DLD1 (cell line): ENCODE measurements around the gene CLCN3.
"Not testable (repeated sequence)": the region's sequence is repeated elsewhere in the genome, so short reads cannot be mapped to it uniquely, and the experiment has no call there.

Experiments
- in situ Hi-C: cut with HindIII; loops from 2 replicates; pipeline ENCODE4 v1.10.0; 2017; ENCODE audit warnings: low sequenced_read_pairs

Gene CLCN3

GRCh38 chr4:169619958-169620879 is at the start of gene CLCN3:
TSS of gene CLCN3 (plus strand) at chr4:169620578. CDS start at chr4:169635929, 15,351 bp downstream.
- in situ Hi-C loops: no loop called here

GRCh38 chr4:169571012-169571411 is 49.4 kb upstream of the CLCN3 start:
- in situ Hi-C loops: not testable (repeated sequence)

- in situ Hi-C loops: no loop called here
Observed at GRCh38 chr4:169571435-169571834, 48.9 kb upstream of the CLCN3 start.

- in situ Hi-C loops: no loop called here
Observed at GRCh38 chr4:169573889-169574288, 46.5 kb upstream of the CLCN3 start.

DNA sequence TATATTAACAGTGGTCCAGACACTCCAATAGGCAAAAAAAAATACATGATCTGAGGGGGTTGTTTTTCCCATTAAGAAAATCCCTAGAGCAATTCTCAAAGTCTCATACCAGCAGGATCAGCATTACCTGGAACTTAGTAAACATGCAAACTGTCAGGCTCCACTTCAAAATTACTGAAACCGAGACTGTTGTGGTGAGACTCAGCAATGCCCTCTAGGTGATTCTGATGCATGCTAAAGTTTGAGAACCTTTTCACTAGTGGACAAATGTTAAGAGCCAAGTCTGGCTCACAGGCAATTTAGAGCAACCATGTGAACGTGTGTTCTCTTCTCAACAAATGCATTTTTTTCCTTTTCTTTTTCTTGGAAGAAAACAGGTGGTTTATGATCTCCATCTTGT is 38.2 kb upstream of the CLCN3 start:
- in situ Hi-C loops: no loop called here

DNA sequence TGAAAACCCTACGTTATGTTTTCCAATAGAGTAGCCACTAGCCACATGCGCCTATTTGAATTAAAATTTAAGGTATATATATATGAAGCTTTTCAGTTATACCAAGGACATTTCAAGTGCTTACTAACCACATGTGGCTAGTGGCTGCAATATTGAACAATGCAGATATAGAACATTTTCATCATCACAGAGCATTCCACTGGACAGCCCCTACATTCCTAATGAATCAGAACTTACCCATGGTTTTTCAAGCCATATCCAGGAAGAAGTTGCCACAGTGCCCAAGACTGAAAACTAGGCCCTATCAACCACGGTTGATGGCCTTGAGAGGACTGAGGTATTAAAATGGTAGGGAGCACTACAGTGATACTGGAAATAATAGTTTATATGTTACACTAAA is 37.7 kb upstream of the CLCN3 start:
- in situ Hi-C loops: no loop called here

DNA sequence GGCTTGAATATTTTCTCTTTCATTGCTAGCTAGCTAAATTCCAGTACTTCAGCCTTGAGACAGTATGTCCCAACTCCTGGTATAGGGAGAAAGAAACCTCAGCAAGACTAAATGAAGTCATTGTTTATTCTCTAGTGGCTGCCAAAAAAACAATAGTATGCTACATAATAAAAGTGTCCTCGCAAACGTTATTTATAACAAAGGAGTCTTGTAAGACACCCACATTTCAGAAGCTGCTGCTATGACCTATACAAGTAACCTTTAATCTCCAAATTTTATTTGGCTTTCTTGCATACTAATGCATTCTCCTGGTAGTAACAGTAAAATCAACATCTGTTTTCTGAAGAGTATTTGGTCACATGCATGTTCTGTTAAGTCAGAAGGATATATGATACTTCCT is 36.8 kb upstream of the CLCN3 start:
- in situ Hi-C loops: no loop called here

GRCh38 chr4:169593050-169593560 is 27.3 kb upstream of the CLCN3 start:
- in situ Hi-C loops: no loop called here

DNA sequence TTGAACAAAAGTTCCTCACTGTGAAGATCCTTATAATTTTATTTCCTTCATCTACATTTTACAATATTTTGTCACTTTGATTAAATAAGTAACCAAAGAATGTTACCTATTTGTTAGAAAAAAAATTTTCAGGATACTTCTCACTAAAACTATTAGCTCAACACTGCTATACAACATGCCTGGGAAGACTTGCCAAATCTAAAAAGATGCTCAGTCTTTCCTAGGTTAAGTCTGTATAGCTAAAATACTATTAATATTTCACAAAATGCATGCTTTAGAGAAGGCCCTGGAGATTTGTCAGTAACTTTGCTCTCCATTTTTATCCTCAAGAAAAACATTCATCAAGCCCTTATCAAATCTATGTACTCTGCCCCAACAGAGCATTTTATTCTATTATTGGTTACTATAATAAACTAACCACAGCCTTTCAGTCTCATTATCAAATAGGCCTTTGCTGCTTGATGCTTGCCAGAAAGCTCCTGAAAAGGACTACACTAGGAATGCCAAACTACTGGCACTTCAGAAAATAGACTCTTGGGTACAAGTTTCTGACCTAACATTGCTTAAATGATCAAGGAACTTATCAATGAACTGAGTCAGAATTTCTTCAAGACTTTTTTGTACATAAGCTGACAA is 25.7 kb upstream of the CLCN3 start:
- in situ Hi-C loops: no loop called here

GRCh38 chr4:169601016-169601771 is 19.2 kb upstream of the CLCN3 start:
- in situ Hi-C loops: no loop called here

GRCh38 chr4:169603312-169603711 is 17.1 kb upstream of the CLCN3 start:
- in situ Hi-C loops: no loop called here

- in situ Hi-C loops: no loop called here
Observed at GRCh38 chr4:169604131-169604900, 16.1 kb upstream of the CLCN3 start.

- in situ Hi-C loops: no loop called here
Observed at GRCh38 chr4:169604903-169605331, 15.5 kb upstream of the CLCN3 start.

DNA sequence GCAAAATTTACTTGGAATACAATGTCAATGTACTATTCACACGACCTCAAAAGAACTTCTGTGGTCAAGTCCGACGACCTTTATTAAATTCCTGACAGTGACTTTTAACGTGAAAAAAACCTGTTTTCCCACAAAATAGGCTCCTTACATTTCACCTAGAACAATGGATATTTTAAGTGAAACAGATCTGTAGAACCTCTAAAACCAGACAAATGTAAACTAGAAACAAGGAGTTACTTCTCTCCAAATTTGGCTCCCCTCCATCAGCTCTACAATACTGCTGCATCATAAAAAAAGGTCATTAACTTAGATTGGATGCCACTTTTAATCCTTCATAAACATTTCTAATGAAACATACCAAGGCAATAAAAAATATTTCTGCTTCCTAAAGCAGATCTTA is 9.2 kb upstream of the CLCN3 start:
- in situ Hi-C loops: no loop called here

- in situ Hi-C loops: no loop called here
Observed at GRCh38 chr4:169611991-169612870, 8.1 kb upstream of the CLCN3 start, which contains the start of gene NEK1. TSS of gene NEK1 (minus strand) at chr4:169612583. CDS start at chr4:169602630, 9,953 bp downstream.

DNA sequence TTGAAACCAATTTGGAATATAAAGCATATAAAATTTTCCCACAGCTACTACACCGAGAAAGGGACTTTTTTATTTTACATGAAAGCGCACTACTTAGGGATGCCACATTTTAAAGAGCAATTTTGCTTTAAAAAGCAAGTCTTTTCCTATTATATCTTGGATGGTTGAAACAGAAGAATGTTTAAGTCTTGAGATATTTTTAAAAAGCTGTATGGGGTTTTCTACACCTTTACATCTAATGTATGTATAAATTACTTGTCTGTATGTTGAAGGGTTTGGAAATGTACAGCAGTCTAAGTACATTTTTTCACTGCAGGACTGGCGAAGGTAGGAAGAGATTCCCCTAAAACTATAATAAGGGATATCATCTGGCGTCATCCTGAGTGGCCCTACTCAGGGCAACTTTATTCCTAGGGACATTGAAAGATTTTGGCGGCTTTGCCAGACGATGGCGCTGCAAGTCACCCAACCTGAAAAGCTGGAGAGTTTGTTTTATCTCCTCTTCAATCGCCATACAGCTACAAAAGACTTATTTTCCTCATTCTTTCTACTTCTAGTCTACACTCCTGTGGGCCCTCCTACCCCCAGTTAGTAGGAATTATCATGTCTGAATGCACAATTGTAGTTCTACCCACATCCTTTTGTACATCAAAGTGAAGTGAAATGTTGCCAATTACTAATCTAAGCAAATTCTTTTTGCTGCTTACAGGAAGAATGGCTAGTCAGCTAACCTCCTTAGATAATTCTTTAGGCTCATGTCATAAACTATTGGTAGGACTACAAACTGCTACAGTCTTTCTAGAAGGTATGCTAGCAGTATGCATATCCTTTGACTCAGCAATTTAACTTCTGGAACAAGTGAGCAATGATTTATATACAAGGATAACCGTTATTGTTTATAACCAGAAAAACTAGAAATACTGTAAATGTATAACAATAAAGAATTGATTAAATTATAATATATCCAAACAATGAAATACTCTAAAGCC is 7.2 kb upstream of the CLCN3 start:
- in situ Hi-C loops: no loop called here

GRCh38 chr4:169615467-169616106 is 4.8 kb upstream of the CLCN3 start:
- in situ Hi-C loops: no loop called here

DNA sequence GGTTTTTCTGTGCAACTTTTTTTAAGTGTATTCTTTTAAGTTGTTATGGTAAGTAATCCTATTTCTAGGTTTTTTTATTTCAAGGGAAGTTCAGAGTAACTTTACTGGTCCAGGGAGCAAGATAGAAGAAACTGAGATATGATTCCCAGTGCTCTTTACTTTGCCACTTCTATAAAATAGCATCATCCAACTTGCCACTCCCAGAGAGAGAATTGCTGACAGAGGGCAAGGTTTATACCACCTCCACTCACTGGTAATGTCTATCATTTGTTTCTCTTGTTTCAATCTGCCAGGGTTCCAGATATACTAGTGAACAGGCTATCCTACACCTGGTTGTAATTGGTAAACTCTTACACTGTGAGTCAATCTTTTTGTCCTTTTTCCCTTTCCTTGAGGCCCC is 3.5 kb upstream of the CLCN3 start:
- in situ Hi-C loops: no loop called here
